A673 (cell line): Measurements from ENCODE around the gene CD6.

Experiments
- CTCF ChIP-seq: fragments of 300-800, 200-600 bp; sonication (generic); conservative IDR thresholded peaks from 2 replicates; pipeline ENCODE4 v1.5.1; 2017; ENCODE audit warnings: low read depth, mild to moderate bottlenecking, antibody characterized with exemption, low read length, moderate library complexity, mixed read lengths
- EZH2 ChIP-seq: fragments of 200-600 bp; sonication (generic); IDR thresholded peaks from 2 replicates; pipeline ENCODE4 v1.6.1; 2017; ENCODE audit warnings: borderline replicate concordance, low read depth, mild to moderate bottlenecking, mixed read lengths, antibody characterized with exemption, low read length; ENCODE audit not compliant: poor library complexity, severe bottlenecking

GRCh38 chr11:60927600-60927999 lies 43.9 kb upstream of the CD6 start:
- no peak for TF ChIP-seq CTCF
- no peak for TF ChIP-seq EZH2
